Natural killer cell treated with Interleukin-12 subunit alpha and Interleukin-12 subunit beta and Interleukin-15 and Interleukin-18, amount 100 ng/mL, for 72 hours (primary cell): ENCODE results near the gene DDX25. TPM values are rescaled to one million over a fixed set of nuclear protein-coding genes. Genes with fewer than 3 reads are reported as not detected.

Source experiments
- ATAC-seq, 2 donors: fragments of 150-1000 bp; cut with Tn5 transposase in 1 of 2; sonication (Bioruptor Pico), chemical (Tn5 transposase) in 1 of 2; 2 replicates each; pipeline ENCODE4 v1.10.0; 2021
- DNase-seq: peaks from one replicate; pipeline ENCODE4 v3.0.0; 2022; ENCODE audit warnings: low spot score
- H3K27ac Mint-ChIP-seq, 2 donors: 1 replicate in 1 of 2; 2 replicates in 1 of 2; pipeline ENCODE4 v1.8.0; 2022; ENCODE audit warnings: mixed read lengths in 2 of 2, mild to moderate bottlenecking in 1 of 2, moderate library complexity in 1 of 2
- H3K27me3 Mint-ChIP-seq, 2 donors: 1 replicate in 1 of 2; 2 replicates in 1 of 2; pipeline ENCODE4 v1.8.0; 2022; ENCODE audit warnings: mixed read lengths in 2 of 2
- H3K36me3 Mint-ChIP-seq: one replicate; pipeline ENCODE4 v1.8.0; 2022; ENCODE audit warnings: mixed read lengths
- H3K4me1 Mint-ChIP-seq, 2 donors: 1 replicate in 1 of 2; 2 replicates in 1 of 2; pipeline ENCODE4 v1.8.0; 2022; ENCODE audit warnings: low read depth in 2 of 2, mixed read lengths in 2 of 2, mild to moderate bottlenecking in 1 of 2
- H3K4me3 Mint-ChIP-seq: one replicate; pipeline ENCODE4 v1.8.0; 2022; ENCODE audit warnings: mixed read lengths
- H3K9me3 Mint-ChIP-seq: 2 replicates; pipeline ENCODE4 v1.8.0; 2022; ENCODE audit warnings: mixed read lengths
- total RNA-seq, 2 donors: library from RNA; stranded (reverse); gene quantifications; one replicate each; pipeline ENCODE4 v1.2.3, GENCODE V29; 2022

Gene DDX25
- total RNA-seq, 2 donors from 2014 or later: not detected

DNA sequence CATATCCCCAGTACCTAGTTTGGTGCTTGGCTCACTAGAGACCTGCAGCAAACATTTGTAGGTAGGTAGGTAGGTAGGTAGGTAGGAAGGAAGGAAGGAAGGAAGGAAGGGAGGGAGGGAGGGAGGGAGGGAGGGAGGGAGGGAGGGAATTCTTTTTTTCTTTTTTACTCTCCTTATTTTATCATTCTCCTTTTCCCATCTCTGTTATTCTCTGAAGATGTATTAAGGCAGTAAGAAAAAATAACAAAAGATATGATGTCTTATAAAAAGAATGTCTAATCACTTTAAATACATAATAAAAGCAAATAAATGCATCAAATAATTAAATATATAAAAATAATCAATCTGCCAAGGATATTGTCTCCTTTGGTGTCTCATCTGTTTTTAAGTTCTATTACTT, 70.0 kb downstream of the DDX25 start:
- no peaks in the 10 kb centered on the region for H3K36me3 Mint-ChIP-seq
- H3K27ac Mint-ChIP-seq: no peak overlapping the region
- H3K4me1 Mint-ChIP-seq: no peaks in the 10 kb centered on the region
- DNase-seq: no peak
- H3K4me3 Mint-ChIP-seq: no peak overlapping the region
- H3K9me3 Mint-ChIP-seq: no peaks in the 10 kb centered on the region
- ATAC-seq: no peak
- peaks cover 14 to 20% of the 10 kb centered on the region in 2 donors for H3K27me3 Mint-ChIP-seq

DNA sequence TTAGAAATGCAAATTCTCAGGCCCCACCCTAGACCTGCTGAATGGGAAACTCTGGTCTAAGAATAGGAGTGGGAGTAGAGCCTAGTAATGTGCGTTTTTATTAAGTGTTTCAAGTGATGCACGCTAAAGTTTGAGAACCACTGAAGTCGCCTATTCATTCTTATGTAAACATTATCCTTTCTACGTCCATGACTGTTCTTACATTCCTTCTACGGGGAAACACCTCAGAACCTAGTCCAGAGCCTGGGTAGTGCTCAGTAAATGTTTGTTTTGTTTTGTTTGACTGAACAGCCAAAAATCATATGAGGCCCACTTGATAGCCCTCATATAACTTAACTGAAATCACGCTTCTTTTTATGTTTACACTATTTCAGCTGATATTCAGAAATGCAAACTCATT, 71.3 kb downstream of the DDX25 start:
- no peaks in the 10 kb centered on the region for H3K9me3 Mint-ChIP-seq
- DNase-seq: no peak
- no peak overlapping the region for H3K4me3 Mint-ChIP-seq
- H3K27ac Mint-ChIP-seq: no peak overlapping the region
- peaks cover 0 to 2% of the 10 kb centered on the region in 2 donors for H3K4me1 Mint-ChIP-seq
- no peak for ATAC-seq
- H3K27me3 Mint-ChIP-seq: peaks cover 14 to 16% of the 10 kb centered on the region in 2 donors
- no peaks in the 10 kb centered on the region for H3K36me3 Mint-ChIP-seq

DNA sequence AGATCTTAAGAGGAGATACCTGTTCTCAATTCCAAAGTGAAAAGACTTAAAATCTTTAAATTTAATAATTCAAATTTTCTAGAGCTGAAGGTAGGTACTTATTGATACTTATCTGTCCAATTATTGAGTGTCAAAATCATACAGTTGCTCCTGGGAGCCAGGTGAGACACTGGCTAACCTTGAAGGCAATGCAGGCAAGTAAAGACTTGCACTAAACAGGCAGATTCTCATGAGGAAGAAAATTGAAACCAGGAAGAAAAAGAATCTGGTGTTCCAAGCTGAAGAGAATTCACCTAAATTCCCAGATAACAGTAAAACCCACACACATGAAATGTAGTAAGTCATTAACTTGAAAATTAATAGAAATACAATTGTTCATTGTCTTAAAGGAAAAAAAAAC, 71.8 kb downstream of the DDX25 start:
- Mint-ChIP-seq H3K27ac (no peak overlapping the region), H3K27me3 (peaks cover 14% of the 10 kb centered on the region in 2 donors), H3K4me1 (peaks cover 0 to 3% of the 10 kb centered on the region in 2 donors), H3K9me3 (no peaks in the 10 kb centered on the region), H3K4me3 (no peak overlapping the region), H3K36me3 (no peaks in the 10 kb centered on the region)
- ATAC-seq (no peak), DNase-seq (no peak)

DNA sequence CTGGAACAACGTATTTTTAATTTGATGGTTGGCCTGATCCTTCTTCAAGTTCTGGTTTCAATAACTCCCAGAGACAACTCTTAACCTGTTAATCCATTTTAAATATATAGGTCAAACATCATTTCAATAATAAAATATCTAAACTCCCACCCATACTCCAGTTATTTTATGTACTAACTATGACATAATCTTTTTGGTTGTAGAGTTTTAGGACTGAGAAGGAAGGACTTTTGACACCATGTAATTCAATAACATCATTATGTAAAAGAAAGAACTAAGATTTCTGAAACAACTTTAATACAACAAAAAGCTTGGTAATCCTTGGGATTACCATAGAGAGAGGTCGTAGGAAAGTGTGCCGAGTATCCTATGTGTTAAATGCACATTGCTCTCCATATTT, 73.0 kb downstream of the DDX25 start:
- Mint-ChIP-seq H3K9me3 (no peaks in the 10 kb centered on the region), H3K4me1 (peaks cover 0 to 3% of the 10 kb centered on the region in 2 donors), H3K36me3 (no peaks in the 10 kb centered on the region), H3K27ac (no peak overlapping the region), H3K4me3 (no peak overlapping the region), H3K27me3 (peaks cover 7 to 14% of the 10 kb centered on the region in 2 donors)
- no peak for DNase-seq
- ATAC-seq: no peak

DNA sequence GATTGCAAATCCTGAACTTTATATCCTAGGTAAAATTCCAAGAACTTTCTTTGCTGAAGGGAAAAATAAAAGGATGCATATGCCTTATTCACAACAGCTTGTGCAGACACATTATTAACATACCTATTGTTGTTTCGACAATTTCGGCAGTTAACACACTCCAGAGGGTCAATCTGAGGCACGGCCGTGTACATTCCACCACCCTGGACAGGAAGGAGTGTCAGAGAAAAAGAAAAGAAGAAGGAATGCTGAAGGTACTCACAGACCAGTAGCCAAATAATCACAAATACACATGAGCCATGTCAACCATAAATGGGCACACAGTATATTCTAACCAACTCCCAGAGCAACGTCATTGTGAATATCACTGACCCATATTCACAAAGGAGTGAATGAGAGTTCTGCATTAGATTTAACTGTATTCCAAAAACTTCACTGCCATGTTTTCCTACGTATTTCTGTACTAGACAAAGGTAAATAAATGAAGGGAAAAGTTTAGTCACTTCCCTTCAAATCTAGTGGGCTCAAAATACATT, 73.9 kb downstream of the DDX25 start:
- H3K9me3 Mint-ChIP-seq: no peaks in the 10 kb centered on the region

More for the DNA sequence above, 73.9 kb downstream of the DDX25 start:
- Mint-ChIP-seq H3K27ac (no peak overlapping the region), H3K4me3 (no peak overlapping the region), H3K4me1 (peaks cover 0 to 3% of the 10 kb centered on the region in 2 donors), H3K27me3 (peaks cover 13 to 16% of the 10 kb centered on the region in 2 donors), H3K36me3 (no peaks in the 10 kb centered on the region)
- DNase-seq: no peak
- no peak for ATAC-seq

Other genes with a start within 250 kb of the DDX25 start
- not detected for gene ACRV1, start 223.7 kb upstream of the DDX25 start, total RNA-seq
- not detected for gene PATE1, start 158.2 kb upstream of the DDX25 start, total RNA-seq
- under 1 TPM; 0.42 to 0.55 TPM for gene PATE2, start 125.7 kb upstream of the DDX25 start, total RNA-seq
- not detected for gene PATE3, start 116.4 kb upstream of the DDX25 start, total RNA-seq
- not detected for gene PATE4, start 71.2 kb upstream of the DDX25 start, total RNA-seq
- 1 to 10 TPM; 6.4 to 8.4 TPM for gene HYLS1, start 16.8 kb upstream of the DDX25 start, total RNA-seq
- 10 to 100 TPM; 11.6 to 12.9 TPM for gene PUS3, start 1.3 kb upstream of the DDX25 start, total RNA-seq
- not detected for gene VSIG10L2, start 41.5 kb downstream of the DDX25 start, total RNA-seq
- 1 to 10 TPM in 1 of 2 donors, under 1 TPM in 1; 0.59 to 2.1 TPM for gene CDON, start 158.4 kb downstream of the DDX25 start, total RNA-seq